Measurements from ENCODE around the gene COL27A1. TPM values are rescaled to one million over a fixed set of nuclear protein-coding genes. Genes with fewer than 3 reads are reported as not detected.

The COL27A1 gene
- total RNA-seq, 1 donor from 2014 or later, result 4.3 TPM

DNA sequence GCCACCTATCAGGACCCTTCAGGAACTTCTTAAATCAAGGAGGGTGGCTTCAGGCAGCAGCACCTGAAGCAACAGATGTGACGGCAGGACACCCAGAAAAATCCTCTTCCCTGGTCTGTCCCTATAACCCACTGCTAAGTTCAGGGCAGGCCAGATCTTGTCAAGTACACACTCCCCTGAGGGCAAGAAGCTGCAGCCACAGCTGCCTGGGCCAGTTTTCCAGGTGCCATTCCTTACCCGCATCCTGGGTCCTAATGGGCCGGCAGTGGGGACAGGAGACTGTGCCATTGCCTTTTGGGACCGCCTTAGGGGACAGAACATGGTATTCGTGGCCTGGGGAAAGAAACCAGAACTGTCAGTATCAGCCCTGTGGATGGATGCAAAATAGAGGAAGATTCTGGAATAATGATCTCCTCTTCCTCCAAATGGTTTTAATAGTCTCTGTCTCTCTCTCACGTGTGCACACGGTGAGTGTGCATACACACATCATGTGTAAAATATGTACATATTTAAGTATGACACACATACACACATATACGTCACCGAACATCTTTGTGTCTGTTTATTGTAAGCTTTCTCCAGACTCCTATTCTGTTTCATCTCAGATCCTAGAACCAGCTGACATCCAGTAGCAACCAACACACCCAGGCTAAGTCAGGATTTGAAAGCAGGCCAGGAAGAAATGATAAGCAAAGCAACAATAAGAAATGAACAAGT, 188.3 kb downstream of the COL27A1 start:
- H4K20me1 ChIP-seq (ENCODE audit: low read depth), result no peaks in the 10 kb centered on the region
- TF ChIP-seq EZH2phosphoT487 (IDR thresholded peaks at IDR 0.05), result no peak
- TF ChIP-seq, protein P1, sequence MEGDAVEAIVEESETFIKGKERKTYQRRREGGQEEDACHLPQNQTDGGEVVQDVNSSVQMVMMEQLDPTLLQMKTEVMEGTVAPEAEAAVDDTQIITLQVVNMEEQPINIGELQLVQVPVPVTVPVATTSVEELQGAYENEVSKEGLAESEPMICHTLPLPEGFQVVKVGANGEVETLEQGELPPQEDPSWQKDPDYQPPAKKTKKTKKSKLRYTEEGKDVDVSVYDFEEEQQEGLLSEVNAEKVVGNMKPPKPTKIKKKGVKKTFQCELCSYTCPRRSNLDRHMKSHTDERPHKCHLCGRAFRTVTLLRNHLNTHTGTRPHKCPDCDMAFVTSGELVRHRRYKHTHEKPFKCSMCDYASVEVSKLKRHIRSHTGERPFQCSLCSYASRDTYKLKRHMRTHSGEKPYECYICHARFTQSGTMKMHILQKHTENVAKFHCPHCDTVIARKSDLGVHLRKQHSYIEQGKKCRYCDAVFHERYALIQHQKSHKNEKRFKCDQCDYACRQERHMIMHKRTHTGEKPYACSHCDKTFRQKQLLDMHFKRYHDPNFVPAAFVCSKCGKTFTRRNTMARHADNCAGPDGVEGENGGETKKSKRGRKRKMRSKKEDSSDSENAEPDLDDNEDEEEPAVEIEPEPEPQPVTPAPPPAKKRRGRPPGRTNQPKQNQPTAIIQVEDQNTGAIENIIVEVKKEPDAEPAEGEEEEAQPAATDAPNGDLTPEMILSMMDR (IDR thresholded peaks at IDR 0.05), result no peak
- TF ChIP-seq EZH2 (IDR thresholded peaks at IDR 0.05), result no peak
- DNase-seq (ENCODE audit: low spot score), result no peak
- H3K27ac ChIP-seq, result no peak overlapping the region
- no peaks in the 10 kb centered on the region for H3K27me3 ChIP-seq
- Mint-ChIP-seq H3K27ac (no peak overlapping the region), H3K4me3 (no peak overlapping the region), H3K9me3 (no peaks in the 10 kb centered on the region), H3K36me3 (peaks cover 12% of the 10 kb centered on the region), H3K27me3 (ENCODE audit: insufficient read depth, low read depth) (peaks cover 4% of the 10 kb centered on the region), H3K4me1 (peaks cover 9% of the 10 kb centered on the region)
- H3K9ac ChIP-seq, result no peak overlapping the region
- no peaks in the 10 kb centered on the region for H3K79me2 ChIP-seq (ENCODE audit: low read depth)
- H3K4me1 ChIP-seq, result peaks cover 2% of the 10 kb centered on the region
- no peak overlapping the region for H3K4me2 ChIP-seq
- H3K9me3 ChIP-seq (ENCODE audit: low read depth), result no peaks in the 10 kb centered on the region
- no peaks in the 10 kb centered on the region for H3K36me3 ChIP-seq
- H3K4me3 ChIP-seq, result no peak overlapping the region
- H3F3A ChIP-seq (ENCODE audit: low read depth), result no peaks in the 10 kb centered on the region
- no peak overlapping the region for H2AFZ ChIP-seq (replicated peaks)

- no peak overlapping the region for H2AFZ ChIP-seq (replicated peaks)
- Mint-ChIP-seq H3K27ac (no peak overlapping the region), H3K4me3 (no peak overlapping the region), H3K4me1 (peaks cover 15% of the 10 kb centered on the region), H3K36me3 (peaks cover 12% of the 10 kb centered on the region), H3K9me3 (no peaks in the 10 kb centered on the region), H3K27me3 (ENCODE audit: insufficient read depth, low read depth) (peaks cover 4% of the 10 kb centered on the region)
- H3K4me3 ChIP-seq, result no peak overlapping the region
- no peak for TF ChIP-seq EZH2phosphoT487 (IDR thresholded peaks at IDR 0.05)
- no peaks in the 10 kb centered on the region for H3K36me3 ChIP-seq
- no peak for DNase-seq (ENCODE audit: low spot score)
- H3K9me3 ChIP-seq (ENCODE audit: low read depth), result no peaks in the 10 kb centered on the region
- peaks cover 8% of the 10 kb centered on the region for H3K4me1 ChIP-seq
- H3K27me3 ChIP-seq, result no peaks in the 10 kb centered on the region
- H3K9ac ChIP-seq, result no peak overlapping the region
- no peak overlapping the region for H3K27ac ChIP-seq
- H3K4me2 ChIP-seq, result no peak overlapping the region
- no peaks in the 10 kb centered on the region for H3F3A ChIP-seq (ENCODE audit: low read depth)
- H4K20me1 ChIP-seq (ENCODE audit: low read depth), result no peaks in the 10 kb centered on the region
- H3K79me2 ChIP-seq (ENCODE audit: low read depth), result no peaks in the 10 kb centered on the region
These were observed 188.8 kb downstream of the COL27A1 start for GRCh38 chr9:114344188-114344566.

DNA sequence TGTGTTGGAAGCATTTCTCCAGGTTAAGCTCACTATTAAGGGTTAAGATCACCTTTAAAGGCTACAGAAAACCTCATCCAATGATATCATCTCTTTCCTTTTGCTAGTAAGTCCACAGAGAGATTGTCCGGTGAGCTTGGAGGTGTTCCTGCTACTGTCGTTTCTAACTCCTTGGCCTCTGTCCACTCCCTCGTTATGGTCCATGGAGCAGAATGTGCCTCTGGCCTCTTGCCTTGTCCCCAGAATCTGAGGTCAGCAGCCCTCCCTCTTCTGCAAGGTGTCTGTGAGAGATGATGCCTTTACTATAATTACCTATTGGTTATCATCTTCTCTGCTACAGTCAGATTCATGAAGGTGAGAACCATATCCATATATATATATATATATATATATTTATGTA, 189.4 kb downstream of the COL27A1 start:
- Mint-ChIP-seq H3K4me1 (peaks cover 20% of the 10 kb centered on the region), H3K9me3 (no peaks in the 10 kb centered on the region), H3K27me3 (ENCODE audit: insufficient read depth, low read depth) (peaks cover 6% of the 10 kb centered on the region), H3K36me3 (peaks cover 12% of the 10 kb centered on the region), H3K4me3 (no peak overlapping the region), H3K27ac (no peak overlapping the region)
- Histone ChIP-seq H3K4me3 (no peak overlapping the region), H3K79me2 (ENCODE audit: low read depth) (no peaks in the 10 kb centered on the region), H3K4me1 (peaks cover 10% of the 10 kb centered on the region), H4K20me1 (ENCODE audit: low read depth) (no peaks in the 10 kb centered on the region), H2AFZ (replicated peaks) (no peak overlapping the region), H3K9me3 (ENCODE audit: low read depth) (no peaks in the 10 kb centered on the region), H3K9ac (no peak overlapping the region), H3K27me3 (no peaks in the 10 kb centered on the region), H3K4me2 (no peak overlapping the region), H3F3A (ENCODE audit: low read depth) (no peaks in the 10 kb centered on the region), H3K36me3 (no peaks in the 10 kb centered on the region), H3K27ac (no peak overlapping the region)
- TF ChIP-seq, protein P1 (IDR thresholded peaks at IDR 0.05), result no peak
- no peak for TF ChIP-seq EZH2phosphoT487 (IDR thresholded peaks at IDR 0.05)
- no peak for TF ChIP-seq EZH2 (IDR thresholded peaks at IDR 0.05)
- no peak for DNase-seq (ENCODE audit: low spot score)

- no peak overlapping the region for H3K4me2 ChIP-seq
- no peaks in the 10 kb centered on the region for H3F3A ChIP-seq (ENCODE audit: low read depth)
- H3K27ac ChIP-seq, result no peak overlapping the region
- no peaks in the 10 kb centered on the region for H4K20me1 ChIP-seq (ENCODE audit: low read depth)
- no peak overlapping the region for H3K9ac ChIP-seq
- H2AFZ ChIP-seq (replicated peaks), result no peak overlapping the region
- H3K4me1 ChIP-seq, result peaks cover 10% of the 10 kb centered on the region
- TF ChIP-seq, protein P1 (IDR thresholded peaks at IDR 0.05), result no peak
- TF ChIP-seq EZH2phosphoT487 (IDR thresholded peaks at IDR 0.05), result no peak
- TF ChIP-seq EZH2 (IDR thresholded peaks at IDR 0.05), result no peak
- Mint-ChIP-seq H3K27me3 (ENCODE audit: insufficient read depth, low read depth) (peaks cover 6% of the 10 kb centered on the region), H3K4me1 (peaks cover 22% of the 10 kb centered on the region), H3K4me3 (no peak overlapping the region), H3K27ac (no peak overlapping the region), H3K9me3 (no peaks in the 10 kb centered on the region), H3K36me3 (peaks cover 14% of the 10 kb centered on the region)
- no peaks in the 10 kb centered on the region for H3K79me2 ChIP-seq (ENCODE audit: low read depth)
- no peaks in the 10 kb centered on the region for H3K9me3 ChIP-seq (ENCODE audit: low read depth)
- no peak overlapping the region for H3K4me3 ChIP-seq
- no peaks in the 10 kb centered on the region for H3K27me3 ChIP-seq
- no peaks in the 10 kb centered on the region for H3K36me3 ChIP-seq
- no peak for DNase-seq (ENCODE audit: low spot score)
These were observed 190.2 kb downstream of the COL27A1 start for GRCh38 chr9:114345493-114346065.
